ENCODE measurements around the gene EFNA3.

GRCh38 chr1:155071701-155072100, 6.9 kb upstream of the EFNA3 start:
- TF ChIP-seq CTCF (conservative IDR thresholded peaks at IDR 0.05; ENCODE audit: low read depth, low read length) (no peak), RFX5 (IDR thresholded peaks at IDR 0.05; ENCODE audit: low read depth, low read length) (no peak), POLR2A (IDR thresholded peaks at IDR 0.05; ENCODE audit: low read depth, low read length) (no peak), SMC3 (IDR thresholded peaks at IDR 0.05; ENCODE audit: low read depth, low read length) (no peak), RAD21 (IDR thresholded peaks at IDR 0.05; ENCODE audit: low read length) (no peak), MAFK (IDR thresholded peaks at IDR 0.05; ENCODE audit: low read depth, low read length) (no peak), CEBPB (IDR thresholded peaks at IDR 0.05; ENCODE audit: low read depth, low read length) (no peak)
